ENCODE data around the gene RAB3A.
A peak's percentile ranks its signal among the peaks of the same experiment; 100 is the strongest.

The RAB3A gene

GRCh38 chr19:18153556-18154134, 50.2 kb downstream of the RAB3A start:
- no peak for DNase-seq
- peaks cover 22% of the 10 kb centered on the region for H3K4me1 ChIP-seq
- peak overlapping the region; percentile 81 for H3K4me3 ChIP-seq (ENCODE audit: low read depth, low read length)
- no peak for TF ChIP-seq CTCF (IDR thresholded peaks at IDR 0.05; ENCODE audit: low read depth, low read length)
- H3K9me3 ChIP-seq: no peaks in the 10 kb centered on the region
- H3K36me3 ChIP-seq: peaks cover 16% of the 10 kb centered on the region
- H3K27me3 ChIP-seq: no peaks in the 10 kb centered on the region

GRCh38 chr19:18152817-18153555, 50.9 kb downstream of the RAB3A start, which contains the start of gene PIK3R2:
Gene PIK3R2 (plus strand): TSS chr19:18153163. CDS start chr19:18155880, 2,717 bp downstream.
- no peak for TF ChIP-seq CTCF (IDR thresholded peaks at IDR 0.05; ENCODE audit: low read depth, low read length)
- DNase-seq: peak; percentile 99
- peaks cover 20% of the 10 kb centered on the region for H3K4me1 ChIP-seq
- no peaks in the 10 kb centered on the region for H3K9me3 ChIP-seq
- peaks cover 16% of the 10 kb centered on the region for H3K36me3 ChIP-seq
- H3K27me3 ChIP-seq: no peaks in the 10 kb centered on the region
- peak within 1 kb of the TSS; percentile 81 for H3K4me3 ChIP-seq (ENCODE audit: low read depth, low read length)

- TF ChIP-seq CTCF (IDR thresholded peaks at IDR 0.05; ENCODE audit: low read depth, low read length): peak; percentile 64
- no peaks in the 10 kb centered on the region for H3K27me3 ChIP-seq
- no peaks in the 10 kb centered on the region for H3K9me3 ChIP-seq
- H3K4me3 ChIP-seq (ENCODE audit: low read depth, low read length): peak overlapping the region; percentile 53
- peak; percentile 98 for DNase-seq
- peaks cover 16% of the 10 kb centered on the region for H3K36me3 ChIP-seq
- peaks cover 18% of the 10 kb centered on the region for H3K4me1 ChIP-seq
Measured at GRCh38 chr19:18152442-18152816, 51.4 kb downstream of the RAB3A start.

- peaks cover 6% of the 10 kb centered on the region; the same call in 1 of the 2 replicates for H3K4me1 ChIP-seq
- no peaks in the 10 kb centered on the region for H3K9me3 ChIP-seq
- H3K4me3 ChIP-seq (ENCODE audit: low read depth, low read length): no peak overlapping the region; the same call in 1 of the 2 replicates
- peaks cover 8% of the 10 kb centered on the region for H3K36me3 ChIP-seq
- no peak for DNase-seq
- H3K27me3 ChIP-seq: no peaks in the 10 kb centered on the region
- TF ChIP-seq CTCF (IDR thresholded peaks at IDR 0.05; ENCODE audit: low read depth, low read length): no peak
Measured at GRCh38 chr19:18150776-18151624, 52.8 kb downstream of the RAB3A start.

GRCh38 chr19:18149596-18149975, 54.3 kb downstream of the RAB3A start:
- Histone ChIP-seq H3K27me3 (no peaks in the 10 kb centered on the region), H3K4me1 (peaks cover 6% of the 10 kb centered on the region; the same call in 1 of the 2 replicates), H3K36me3 (peaks cover 9% of the 10 kb centered on the region; the same call in 1 of the 2 replicates), H3K4me3 (ENCODE audit: low read depth, low read length) (no peak overlapping the region), H3K9me3 (no peaks in the 10 kb centered on the region)
- no peak for TF ChIP-seq CTCF (IDR thresholded peaks at IDR 0.05; ENCODE audit: low read depth, low read length)
- DNase-seq: no peak
